ENCODE measurements around the gene FEM1B.

FEM1B gene

GRCh38 chr15:68344600-68344999, 67.1 kb downstream of the FEM1B start:
- DNase-seq (ENCODE audit: extremely low read depth in 1 of 2, low read depth in 1 of 2) = no peak

Data from stimulated activated CD8-positive, alpha-beta memory T cell treated with anti-CD3 and anti-CD28 coated beads, Interleukin-7, amount 100 ng/mL, for 48 hours (primary cell).